KMS-11 (cell line): ENCODE measurements around the gene PRSS21.

Source experiments
- H2AFZ ChIP-seq: fragments of 200-600 bp; sonication (generic); 2 replicates; pipeline ENCODE4 v1.6.1; 2016; ENCODE audit warnings: antibody characterized with exemption, mixed run types, low read depth
- H3K27ac ChIP-seq: fragments of 200-600 bp; sonication (generic); 2 replicates; pipeline ENCODE4 v1.6.1; 2016; ENCODE audit warnings: mild to moderate bottlenecking, mixed run types
- H3K27me3 ChIP-seq: fragments of 200-600 bp; sonication (generic); 2 replicates; pipeline ENCODE4 v1.6.1; 2017; ENCODE audit warnings: mild to moderate bottlenecking, low read depth, mixed run types, moderate library complexity; ENCODE audit not compliant: insufficient read depth
- H3K36me3 ChIP-seq: fragments of 200-600 bp; sonication (generic); 2 replicates; pipeline ENCODE4 v1.6.1; 2017; ENCODE audit warnings: mild to moderate bottlenecking, mixed run types; ENCODE audit not compliant: insufficient read depth
- H3K4me1 ChIP-seq: fragments of 200-600 bp; sonication (generic); 2 replicates; pipeline ENCODE4 v1.6.1; 2016; ENCODE audit warnings: mild to moderate bottlenecking, low read depth, mixed run types; ENCODE audit not compliant: poor library complexity, severe bottlenecking
- H3K4me2 ChIP-seq: fragments of 200-600 bp; sonication (generic); 2 replicates; pipeline ENCODE4 v1.7.0; 2016; ENCODE audit warnings: mild to moderate bottlenecking, mixed run types
- H3K4me3 ChIP-seq: fragments of 200-600 bp; sonication (generic); IDR thresholded peaks from 2 replicates; pipeline ENCODE4 v1.6.1; 2017; ENCODE audit warnings: low read depth, low read length, mixed read lengths; ENCODE audit not compliant: insufficient read depth
- H3K79me2 ChIP-seq: fragments of 200-600 bp; sonication (generic); 2 replicates; pipeline ENCODE4 v1.6.1; 2016; ENCODE audit warnings: low read depth, mixed run types; ENCODE audit not compliant: insufficient read depth
- H3K9ac ChIP-seq: fragments of 200-600 bp; sonication (generic); 2 replicates; pipeline ENCODE4 v1.6.1; 2016; ENCODE audit warnings: mild to moderate bottlenecking, mixed run types
- H4K20me1 ChIP-seq: fragments of 200-600 bp; sonication (generic); 2 replicates; pipeline ENCODE4 v1.6.1; 2016; ENCODE audit warnings: mild to moderate bottlenecking, mixed run types; ENCODE audit not compliant: insufficient read depth
- CTCF ChIP-seq: fragments of 200-600 bp; sonication (generic); conservative IDR thresholded peaks from 2 replicates; pipeline ENCODE4 v1.6.1; 2017; ENCODE audit warnings: low read depth, mild to moderate bottlenecking, antibody characterized with exemption, low read length, moderate library complexity, mixed read lengths

Gene PRSS21

GRCh38 chr16:2774161-2774891, 42.7 kb upstream of the PRSS21 start:
- Histone ChIP-seq H3K36me3 (peaks cover 1% of the 10 kb centered on the region; the same call in 1 of the 2 replicates), H3K4me1 (peaks cover 36% of the 10 kb centered on the region), H3K27ac (no peak overlapping the region; the same call in 1 of the 2 replicates), H3K4me2 (peak overlapping the region; percentile 7; the same call in 1 of the 2 replicates), H3K9ac (no peak overlapping the region), H2AFZ (no peak overlapping the region), H3K4me3 (no peak overlapping the region), H3K27me3 (no peaks in the 10 kb centered on the region), H3K79me2 (peaks cover 27% of the 10 kb centered on the region), H4K20me1 (no peaks in the 10 kb centered on the region)
- TF ChIP-seq CTCF, result no peak

- H3K9ac ChIP-seq, result no peak overlapping the region
- no peak overlapping the region for H3K27ac ChIP-seq
- no peak overlapping the region for H3K4me3 ChIP-seq
- no peaks in the 10 kb centered on the region for H3K36me3 ChIP-seq
- no peaks in the 10 kb centered on the region for H3K27me3 ChIP-seq
- peaks cover 36% of the 10 kb centered on the region for H3K4me1 ChIP-seq
- peak overlapping the region; percentile 98; the same call in 1 of the 2 replicates for H3K4me2 ChIP-seq
- H4K20me1 ChIP-seq, result no peaks in the 10 kb centered on the region
- no peak overlapping the region for H2AFZ ChIP-seq
- peaks cover 27% of the 10 kb centered on the region for H3K79me2 ChIP-seq
- no peak for TF ChIP-seq CTCF
Observed at GRCh38 chr16:2775131-2775716, 41.8 kb upstream of the PRSS21 start.

GRCh38 chr16:2775765-2776499, 41.1 kb upstream of the PRSS21 start:
- H3K27ac ChIP-seq, result no peak overlapping the region
- no peaks in the 10 kb centered on the region for H4K20me1 ChIP-seq
- no peaks in the 10 kb centered on the region for H3K36me3 ChIP-seq
- peak overlapping the region; percentile 98 for H3K4me2 ChIP-seq
- H3K4me3 ChIP-seq, result no peak overlapping the region
- H3K9ac ChIP-seq, result peak overlapping the region; percentile 57; the same call in 1 of the 2 replicates
- TF ChIP-seq CTCF, result no peak
- H3K4me1 ChIP-seq, result peaks cover 36% of the 10 kb centered on the region
- H3K27me3 ChIP-seq, result no peaks in the 10 kb centered on the region
- peak overlapping the region; percentile 67; the same call in 1 of the 2 replicates for H2AFZ ChIP-seq
- H3K79me2 ChIP-seq, result peaks cover 27% of the 10 kb centered on the region

- Histone ChIP-seq H3K4me3 (no peak overlapping the region), H3K4me1 (peaks cover 36% of the 10 kb centered on the region), H2AFZ (peak overlapping the region; percentile 67), H4K20me1 (no peaks in the 10 kb centered on the region), H3K9ac (peak overlapping the region; percentile 57; the same call in 1 of the 2 replicates), H3K4me2 (peak overlapping the region; percentile 98), H3K36me3 (no peaks in the 10 kb centered on the region), H3K79me2 (peaks cover 27% of the 10 kb centered on the region), H3K27me3 (no peaks in the 10 kb centered on the region), H3K27ac (no peak overlapping the region)
- TF ChIP-seq CTCF, result no peak
Observed at GRCh38 chr16:2776500-2777139, 40.4 kb upstream of the PRSS21 start.
